Measurements from ENCODE around the gene WFDC12. TPM values are rescaled to one million over a fixed set of nuclear protein-coding genes. Genes with fewer than 3 reads are reported as not detected.
A peak's percentile ranks its signal among the peaks of the same experiment; 100 is the strongest.

The WFDC12 gene
- total RNA-seq, 6 experiments from 2014 or later = not detected

- Mint-ChIP-seq H3K27ac (no peak overlapping the region), H3K4me1 (ENCODE audit: low read depth) (no peaks in the 10 kb centered on the region), H3K36me3 (ENCODE audit: low read depth) (no peaks in the 10 kb centered on the region), H3K4me3 (no peak overlapping the region), H3K27me3 (ENCODE audit: insufficient read depth) (peaks cover 22% of the 10 kb centered on the region), H3K9me3 (no peaks in the 10 kb centered on the region)
- TF ChIP-seq, protein P1, sequence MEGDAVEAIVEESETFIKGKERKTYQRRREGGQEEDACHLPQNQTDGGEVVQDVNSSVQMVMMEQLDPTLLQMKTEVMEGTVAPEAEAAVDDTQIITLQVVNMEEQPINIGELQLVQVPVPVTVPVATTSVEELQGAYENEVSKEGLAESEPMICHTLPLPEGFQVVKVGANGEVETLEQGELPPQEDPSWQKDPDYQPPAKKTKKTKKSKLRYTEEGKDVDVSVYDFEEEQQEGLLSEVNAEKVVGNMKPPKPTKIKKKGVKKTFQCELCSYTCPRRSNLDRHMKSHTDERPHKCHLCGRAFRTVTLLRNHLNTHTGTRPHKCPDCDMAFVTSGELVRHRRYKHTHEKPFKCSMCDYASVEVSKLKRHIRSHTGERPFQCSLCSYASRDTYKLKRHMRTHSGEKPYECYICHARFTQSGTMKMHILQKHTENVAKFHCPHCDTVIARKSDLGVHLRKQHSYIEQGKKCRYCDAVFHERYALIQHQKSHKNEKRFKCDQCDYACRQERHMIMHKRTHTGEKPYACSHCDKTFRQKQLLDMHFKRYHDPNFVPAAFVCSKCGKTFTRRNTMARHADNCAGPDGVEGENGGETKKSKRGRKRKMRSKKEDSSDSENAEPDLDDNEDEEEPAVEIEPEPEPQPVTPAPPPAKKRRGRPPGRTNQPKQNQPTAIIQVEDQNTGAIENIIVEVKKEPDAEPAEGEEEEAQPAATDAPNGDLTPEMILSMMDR (IDR thresholded peaks at IDR 0.05) = no peak
- DNase-seq = no peak
These were observed 8.9 kb downstream of the WFDC12 start for GRCh38 chr20:45115386-45115774.

- Mint-ChIP-seq H3K27ac (no peak within 1 kb of the TSS), H3K27me3 (ENCODE audit: insufficient read depth) (peaks cover 22% of the 10 kb centered on the region), H3K4me1 (ENCODE audit: low read depth) (no peaks in the 10 kb centered on the region), H3K9me3 (no peaks in the 10 kb centered on the region), H3K4me3 (no peak within 1 kb of the TSS), H3K36me3 (ENCODE audit: low read depth) (no peaks in the 10 kb centered on the region)
- TF ChIP-seq, protein P1 (IDR thresholded peaks at IDR 0.05) = no peak
- no peak for DNase-seq
These were observed 9.5 kb downstream of the WFDC12 start, which contains the start of gene WFDC5 for GRCh38 chr20:45114465-45115385. Gene WFDC5 (minus strand): TSS chr20:45115174. CDS start chr20:45115083, 91 bp downstream.

- no peaks in the 10 kb centered on the region for H3K36me3 Mint-ChIP-seq (ENCODE audit: low read depth)
- H3K27me3 Mint-ChIP-seq (ENCODE audit: insufficient read depth) = peaks cover 24% of the 10 kb centered on the region
- no peaks in the 10 kb centered on the region for H3K9me3 Mint-ChIP-seq
- TF ChIP-seq, protein P1 (IDR thresholded peaks at IDR 0.05) = no peak
- no peak overlapping the region for H3K27ac Mint-ChIP-seq
- no peak overlapping the region for H3K4me3 Mint-ChIP-seq
- DNase-seq = no peak
- no peaks in the 10 kb centered on the region for H3K4me1 Mint-ChIP-seq (ENCODE audit: low read depth)
These were observed 10.4 kb downstream of the WFDC12 start for GRCh38 chr20:45113865-45114264.

GRCh38 chr20:45112754-45113153 is 11.5 kb downstream of the WFDC12 start:
- Mint-ChIP-seq H3K4me3 (no peak overlapping the region), H3K9me3 (no peaks in the 10 kb centered on the region), H3K36me3 (ENCODE audit: low read depth) (no peaks in the 10 kb centered on the region), H3K27me3 (ENCODE audit: insufficient read depth) (peaks cover 22% of the 10 kb centered on the region), H3K4me1 (ENCODE audit: low read depth) (no peaks in the 10 kb centered on the region), H3K27ac (no peak overlapping the region)
- TF ChIP-seq, protein P1 (IDR thresholded peaks at IDR 0.05) = no peak
- DNase-seq = no peak

DNA sequence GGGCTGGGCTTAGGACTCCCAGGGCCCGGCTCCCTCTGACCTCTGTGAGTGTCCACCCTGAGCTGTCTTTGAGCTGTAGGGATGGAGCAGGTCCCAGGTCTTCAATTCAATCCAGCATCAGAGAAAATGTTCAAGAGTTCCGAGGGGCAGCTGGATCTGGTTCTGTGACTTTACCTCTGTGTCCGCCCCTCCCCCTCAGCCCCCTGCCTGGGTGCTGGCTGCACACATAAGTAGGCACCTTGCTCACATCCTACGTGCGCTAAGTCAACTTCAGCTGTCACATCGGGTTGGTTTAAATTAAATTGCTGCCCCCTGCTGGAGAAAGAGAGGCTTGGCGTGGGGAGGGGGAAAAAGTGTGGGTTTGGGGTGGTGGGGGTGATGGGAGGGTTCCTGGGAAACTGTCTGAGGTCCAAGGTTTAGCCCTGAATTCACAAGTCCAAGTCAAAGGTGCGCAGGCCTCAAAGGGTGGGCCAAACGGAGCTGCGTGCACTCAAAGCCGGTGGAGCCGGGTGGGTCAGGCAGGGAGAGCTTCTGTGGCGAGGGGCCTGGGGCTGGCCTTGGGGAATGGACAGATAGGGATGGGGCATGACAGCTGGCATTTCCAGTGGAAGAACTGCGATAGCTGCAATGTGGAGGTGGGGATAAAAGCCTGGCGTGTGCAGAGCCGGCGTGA is 12.3 kb downstream of the WFDC12 start:
- H3K36me3 Mint-ChIP-seq (ENCODE audit: low read depth) = no peaks in the 10 kb centered on the region
- H3K4me1 Mint-ChIP-seq (ENCODE audit: low read depth) = peaks cover 2% of the 10 kb centered on the region; the same call in 1 of the 2 replicates
- H3K27ac Mint-ChIP-seq = no peak overlapping the region
- no peak overlapping the region for H3K4me3 Mint-ChIP-seq
- TF ChIP-seq, protein P1 (IDR thresholded peaks at IDR 0.05) = peak; percentile 83
- H3K9me3 Mint-ChIP-seq = no peaks in the 10 kb centered on the region
- no peak for DNase-seq
- peaks cover 18% of the 10 kb centered on the region for H3K27me3 Mint-ChIP-seq (ENCODE audit: insufficient read depth)
